ENCODE data around the gene RPEL1.
A peak's percentile ranks its signal among the peaks of the same experiment; 100 is the strongest.

The RPEL1 gene

DNA sequence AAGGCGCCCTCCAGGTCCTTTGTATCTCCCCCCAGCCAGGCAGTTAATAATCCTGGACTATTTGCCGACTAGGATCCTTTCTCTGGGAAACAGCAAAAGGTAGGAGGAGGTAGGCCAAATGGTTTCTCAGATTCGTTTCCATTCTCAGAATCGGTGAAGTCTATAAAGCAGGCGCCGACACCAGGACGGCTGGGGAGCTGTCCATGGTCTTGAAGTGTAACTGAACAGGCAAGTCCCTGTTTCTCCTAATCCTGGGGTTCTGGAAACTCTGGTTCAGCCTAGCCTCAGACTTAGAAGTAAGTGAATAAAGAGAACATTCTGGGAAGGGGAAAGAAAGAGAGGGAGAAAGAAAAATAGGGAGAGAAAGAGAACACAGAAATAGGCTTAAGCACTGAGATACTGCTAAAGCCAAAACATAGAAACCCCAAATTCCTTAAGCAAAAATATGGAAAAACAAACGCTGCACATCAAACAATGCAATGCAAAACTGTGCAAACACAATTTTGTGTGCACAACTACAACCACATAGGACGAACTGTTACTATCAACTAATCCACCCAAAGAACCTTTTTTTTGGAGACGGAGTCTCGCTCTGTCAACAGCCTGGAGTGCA, 20.1 kb downstream of the RPEL1 start:
- Histone ChIP-seq H3K9ac (ENCODE audit: low read depth, low read length) (no peak overlapping the region), H3K4me1 (ENCODE audit: control insufficient read depth, insufficient read depth, low read length) (no peaks in the 10 kb centered on the region), H3K4me3 (ENCODE audit: low read depth, low read length) (no peak overlapping the region), H3K27me3 (ENCODE audit: control insufficient read depth, insufficient read depth, low read length) (no peaks in the 10 kb centered on the region), H3K36me3 (ENCODE audit: control insufficient read depth, insufficient read depth, low read length) (no peaks in the 10 kb centered on the region), H3K9me3 (ENCODE audit: control insufficient read depth, insufficient read depth, low read length) (no peaks in the 10 kb centered on the region)

DNA sequence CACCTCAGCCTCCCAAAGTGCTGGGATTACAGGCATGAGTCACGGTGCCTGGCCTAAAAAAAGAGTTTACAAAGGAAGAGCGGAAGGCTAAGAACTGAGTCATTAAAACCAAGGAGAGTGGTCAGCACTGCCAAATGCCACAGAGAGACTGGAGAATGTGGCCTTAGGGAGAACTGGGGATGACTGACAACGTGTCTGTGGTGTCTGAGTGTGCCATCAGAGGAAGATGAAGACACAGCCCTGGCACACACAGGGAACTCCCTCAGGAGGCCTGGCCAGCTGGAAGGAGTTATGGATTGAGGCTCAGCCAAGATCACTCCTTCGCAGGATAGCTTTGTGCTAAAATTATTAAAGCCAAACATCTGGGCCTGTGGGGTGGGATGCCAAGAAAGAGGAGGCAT, 27.4 kb downstream of the RPEL1 start:
- Histone ChIP-seq H3K9ac (ENCODE audit: low read depth, low read length) (no peak overlapping the region), H3K4me1 (ENCODE audit: control insufficient read depth, insufficient read depth, low read length) (no peaks in the 10 kb centered on the region), H3K9me3 (ENCODE audit: control insufficient read depth, insufficient read depth, low read length) (no peaks in the 10 kb centered on the region), H3K36me3 (ENCODE audit: control insufficient read depth, insufficient read depth, low read length) (no peaks in the 10 kb centered on the region), H3K4me3 (ENCODE audit: low read depth, low read length) (no peak overlapping the region), H3K27me3 (ENCODE audit: control insufficient read depth, insufficient read depth, low read length) (peaks cover 28% of the 10 kb centered on the region)

DNA sequence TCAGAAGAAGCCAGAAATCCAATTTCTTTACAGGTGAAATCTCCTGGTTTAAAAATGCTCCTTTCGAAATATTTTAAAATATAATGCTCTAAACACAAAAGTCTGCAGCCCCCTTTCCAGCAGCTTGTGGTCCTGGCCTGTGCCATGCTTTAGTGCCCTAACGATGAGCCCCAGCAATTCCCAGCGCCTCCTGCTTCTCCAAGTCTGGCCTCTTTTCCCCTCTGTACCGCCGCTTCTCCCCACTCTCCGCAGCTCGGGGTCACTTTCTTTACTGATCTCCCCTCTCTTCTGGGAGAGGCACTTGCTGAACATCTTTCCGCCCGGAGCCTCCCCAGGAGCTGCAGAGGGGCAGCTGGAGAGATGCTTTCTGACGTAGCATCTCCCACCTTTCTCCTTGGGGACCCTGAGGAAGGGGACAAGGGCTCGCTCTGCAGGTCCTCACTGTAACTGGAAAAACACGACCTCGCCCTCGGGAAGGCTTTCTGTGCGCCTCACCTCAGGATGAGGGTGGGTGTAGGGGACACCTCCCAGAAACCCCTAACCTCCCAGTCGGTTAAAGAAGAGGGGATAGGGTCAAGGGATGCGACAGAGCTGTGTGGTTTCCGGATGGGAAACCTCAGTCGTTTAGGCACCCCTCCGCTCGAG, 30.7 kb downstream of the RPEL1 start:
- Histone ChIP-seq H3K4me3 (ENCODE audit: low read depth, low read length) (peak overlapping the region; percentile 78), H3K27me3 (ENCODE audit: control insufficient read depth, insufficient read depth, low read length) (peaks cover 60% of the 10 kb centered on the region), H3K4me1 (ENCODE audit: control insufficient read depth, insufficient read depth, low read length) (peaks cover 3% of the 10 kb centered on the region), H3K36me3 (ENCODE audit: control insufficient read depth, insufficient read depth, low read length) (no peaks in the 10 kb centered on the region), H3K9ac (ENCODE audit: low read depth, low read length) (peak overlapping the region; percentile 56), H3K9me3 (ENCODE audit: control insufficient read depth, insufficient read depth, low read length) (no peaks in the 10 kb centered on the region)

DNA sequence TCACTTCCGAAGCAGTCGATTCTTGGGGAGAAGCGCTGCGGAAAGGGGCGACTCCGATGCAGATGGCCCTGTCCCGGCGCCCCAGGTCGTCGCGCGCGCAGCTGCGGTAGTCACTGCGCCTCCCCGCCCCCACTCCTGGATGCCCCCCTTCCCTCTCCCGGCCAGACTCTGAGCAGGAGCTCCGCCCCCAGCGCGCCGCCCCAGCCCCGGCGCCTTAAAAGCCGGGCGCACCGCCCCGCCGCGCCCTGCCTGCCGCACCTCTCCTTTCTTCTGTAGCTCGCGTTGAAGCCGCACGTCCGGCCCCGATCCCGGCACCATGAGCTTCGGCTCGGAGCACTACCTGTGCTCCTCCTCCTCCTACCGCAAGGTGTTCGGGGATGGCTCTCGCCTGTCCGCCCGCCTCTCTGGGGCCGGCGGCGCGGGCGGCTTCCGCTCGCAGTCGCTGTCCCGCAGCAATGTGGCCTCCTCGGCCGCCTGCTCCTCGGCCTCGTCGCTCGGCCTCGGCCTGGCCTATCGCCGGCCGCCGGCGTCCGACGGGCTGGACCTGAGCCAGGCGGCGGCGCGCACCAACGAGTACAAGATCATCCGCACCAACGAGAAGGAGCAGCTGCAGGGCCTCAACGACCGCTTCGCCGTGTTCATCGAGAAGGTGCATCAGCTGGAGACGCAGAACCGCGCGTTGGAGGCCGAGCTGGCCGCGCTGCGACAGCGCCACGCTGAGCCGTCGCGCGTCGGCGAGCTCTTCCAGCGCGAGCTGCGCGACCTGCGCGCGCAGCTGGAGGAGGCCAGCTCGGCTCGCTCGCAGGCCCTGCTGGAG, 31.4 kb downstream of the RPEL1 start, which contains the start of gene INA:
Gene INA (plus strand): TSS at position 243 of the 817 bp plus-strand sequence. CDS start 74 bp downstream, at position 317.
- Histone ChIP-seq H3K36me3 (ENCODE audit: control insufficient read depth, insufficient read depth, low read length) (no peaks in the 10 kb centered on the region), H3K9ac (ENCODE audit: low read depth, low read length) (peak within 1 kb of the TSS; percentile 56), H3K4me3 (ENCODE audit: low read depth, low read length) (peak within 1 kb of the TSS; percentile 78), H3K9me3 (ENCODE audit: control insufficient read depth, insufficient read depth, low read length) (no peaks in the 10 kb centered on the region), H3K27me3 (ENCODE audit: control insufficient read depth, insufficient read depth, low read length) (peaks cover 62% of the 10 kb centered on the region), H3K4me1 (ENCODE audit: control insufficient read depth, insufficient read depth, low read length) (peaks cover 7% of the 10 kb centered on the region)

GRCh38 chr10:103277713-103278536, 32.2 kb downstream of the RPEL1 start:
- Histone ChIP-seq H3K9ac (ENCODE audit: low read depth, low read length) (no peak overlapping the region), H3K9me3 (ENCODE audit: control insufficient read depth, insufficient read depth, low read length) (no peaks in the 10 kb centered on the region), H3K4me1 (ENCODE audit: control insufficient read depth, insufficient read depth, low read length) (peaks cover 10% of the 10 kb centered on the region), H3K36me3 (ENCODE audit: control insufficient read depth, insufficient read depth, low read length) (no peaks in the 10 kb centered on the region), H3K4me3 (ENCODE audit: low read depth, low read length) (peak overlapping the region; percentile 78), H3K27me3 (ENCODE audit: control insufficient read depth, insufficient read depth, low read length) (peaks cover 62% of the 10 kb centered on the region)

DNA sequence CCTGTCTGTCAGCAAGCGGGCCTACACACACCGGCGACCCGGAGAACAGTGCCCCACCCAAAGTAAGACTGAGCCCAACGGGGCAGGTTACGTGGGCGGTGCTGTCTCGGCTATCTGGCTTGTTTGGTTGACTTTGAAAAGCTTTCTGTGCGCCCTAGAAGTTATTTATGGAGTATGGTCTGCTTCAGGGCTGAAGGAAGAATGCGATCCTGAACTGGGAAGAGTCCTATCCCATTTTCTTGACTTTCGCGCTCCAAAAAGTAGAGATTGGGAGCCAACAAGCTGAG, 32.8 kb downstream of the RPEL1 start:
- Histone ChIP-seq H3K27me3 (ENCODE audit: control insufficient read depth, insufficient read depth, low read length) (peaks cover 62% of the 10 kb centered on the region), H3K4me3 (ENCODE audit: low read depth, low read length) (peak overlapping the region; percentile 78)

GRCh38 chr10:103278862-103279298, 33.2 kb downstream of the RPEL1 start:
- Histone ChIP-seq H3K36me3 (ENCODE audit: control insufficient read depth, insufficient read depth, low read length) (no peaks in the 10 kb centered on the region), H3K9me3 (ENCODE audit: control insufficient read depth, insufficient read depth, low read length) (no peaks in the 10 kb centered on the region), H3K4me1 (ENCODE audit: control insufficient read depth, insufficient read depth, low read length) (peaks cover 10% of the 10 kb centered on the region), H3K27me3 (ENCODE audit: control insufficient read depth, insufficient read depth, low read length) (peaks cover 62% of the 10 kb centered on the region), H3K4me3 (ENCODE audit: low read depth, low read length) (peak overlapping the region; percentile 78), H3K9ac (ENCODE audit: low read depth, low read length) (no peak overlapping the region)

More for the DNA sequence above, 32.8 kb downstream of the RPEL1 start:
- Histone ChIP-seq H3K9me3 (ENCODE audit: control insufficient read depth, insufficient read depth, low read length) (no peaks in the 10 kb centered on the region), H3K9ac (ENCODE audit: low read depth, low read length) (no peak overlapping the region), H3K4me1 (ENCODE audit: control insufficient read depth, insufficient read depth, low read length) (peaks cover 10% of the 10 kb centered on the region), H3K36me3 (ENCODE audit: control insufficient read depth, insufficient read depth, low read length) (no peaks in the 10 kb centered on the region)

DNA sequence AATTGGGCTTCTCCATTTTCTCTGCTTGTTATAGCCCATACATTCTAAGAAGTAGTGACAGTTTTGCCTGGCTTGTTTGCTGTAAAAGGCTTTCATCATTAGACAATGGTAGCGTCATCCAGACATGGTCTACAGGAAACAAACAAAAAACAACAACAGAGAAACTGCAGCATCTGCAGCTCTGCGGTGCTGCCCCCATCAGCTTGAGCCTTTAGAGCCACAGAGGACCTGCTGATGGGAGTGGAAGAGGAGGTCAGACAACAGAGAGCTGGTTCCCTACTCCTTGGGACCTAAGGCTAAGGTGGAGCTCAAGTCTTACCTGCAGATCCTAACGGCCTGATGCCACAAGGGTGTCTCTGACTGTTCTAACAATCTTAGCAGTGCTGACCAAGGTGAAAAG, 34.3 kb downstream of the RPEL1 start:
- Histone ChIP-seq H3K9ac (ENCODE audit: low read depth, low read length) (no peak overlapping the region), H3K36me3 (ENCODE audit: control insufficient read depth, insufficient read depth, low read length) (no peaks in the 10 kb centered on the region), H3K9me3 (ENCODE audit: control insufficient read depth, insufficient read depth, low read length) (no peaks in the 10 kb centered on the region), H3K27me3 (ENCODE audit: control insufficient read depth, insufficient read depth, low read length) (peaks cover 62% of the 10 kb centered on the region), H3K4me3 (ENCODE audit: low read depth, low read length) (no peak overlapping the region), H3K4me1 (ENCODE audit: control insufficient read depth, insufficient read depth, low read length) (peaks cover 10% of the 10 kb centered on the region)

- H3K36me3 ChIP-seq (ENCODE audit: control insufficient read depth, insufficient read depth, low read length), result no peaks in the 10 kb centered on the region
- H3K9me3 ChIP-seq (ENCODE audit: control insufficient read depth, insufficient read depth, low read length), result no peaks in the 10 kb centered on the region
- H3K4me3 ChIP-seq (ENCODE audit: low read depth, low read length), result no peak overlapping the region
- H3K27me3 ChIP-seq (ENCODE audit: control insufficient read depth, insufficient read depth, low read length), result peaks cover 57% of the 10 kb centered on the region
- no peak overlapping the region for H3K9ac ChIP-seq (ENCODE audit: low read depth, low read length)
- peaks cover 10% of the 10 kb centered on the region for H3K4me1 ChIP-seq (ENCODE audit: control insufficient read depth, insufficient read depth, low read length)
Measured at GRCh38 chr10:103280506-103280905, 34.8 kb downstream of the RPEL1 start.

- Histone ChIP-seq H3K9ac (ENCODE audit: low read depth, low read length) (peak overlapping the region; percentile 1), H3K27me3 (ENCODE audit: control insufficient read depth, insufficient read depth, low read length) (peaks cover 45% of the 10 kb centered on the region), H3K4me3 (ENCODE audit: low read depth, low read length) (peak overlapping the region; percentile 54), H3K36me3 (ENCODE audit: control insufficient read depth, insufficient read depth, low read length) (no peaks in the 10 kb centered on the region), H3K4me1 (ENCODE audit: control insufficient read depth, insufficient read depth, low read length) (peaks cover 10% of the 10 kb centered on the region), H3K9me3 (ENCODE audit: control insufficient read depth, insufficient read depth, low read length) (no peaks in the 10 kb centered on the region)
Measured at GRCh38 chr10:103281753-103282152, 36.1 kb downstream of the RPEL1 start.

GRCh38 chr10:103282961-103283360, 37.3 kb downstream of the RPEL1 start:
- Histone ChIP-seq H3K4me1 (ENCODE audit: control insufficient read depth, insufficient read depth, low read length) (peaks cover 10% of the 10 kb centered on the region), H3K27me3 (ENCODE audit: control insufficient read depth, insufficient read depth, low read length) (peaks cover 35% of the 10 kb centered on the region), H3K9me3 (ENCODE audit: control insufficient read depth, insufficient read depth, low read length) (no peaks in the 10 kb centered on the region), H3K9ac (ENCODE audit: low read depth, low read length) (no peak overlapping the region), H3K4me3 (ENCODE audit: low read depth, low read length) (no peak overlapping the region), H3K36me3 (ENCODE audit: control insufficient read depth, insufficient read depth, low read length) (no peaks in the 10 kb centered on the region)

All from iPS-15b (cell line).